ENCODE data around the gene HIP1.

DNA sequence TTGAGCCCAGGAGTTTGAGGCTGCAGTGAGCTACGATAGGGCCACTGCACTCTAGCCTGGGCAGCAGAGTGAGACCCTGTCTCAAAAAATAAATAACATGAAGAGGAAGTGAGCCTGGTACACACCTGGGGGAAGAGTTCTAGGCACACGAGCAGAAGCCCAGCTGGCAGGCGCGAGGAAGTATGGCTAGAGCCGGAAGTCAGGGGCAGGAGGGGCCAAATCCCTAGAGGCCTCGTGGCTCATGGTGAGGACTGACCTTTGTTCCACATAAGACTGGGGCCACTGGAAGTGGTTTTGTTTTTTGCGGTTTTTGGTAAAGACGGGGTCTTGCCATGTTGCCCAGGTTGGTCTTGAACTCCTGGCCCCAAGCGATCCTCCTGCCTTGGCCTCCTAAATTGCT, 117.6 kb downstream of the HIP1 start:
- TF ChIP-seq, protein P1, sequence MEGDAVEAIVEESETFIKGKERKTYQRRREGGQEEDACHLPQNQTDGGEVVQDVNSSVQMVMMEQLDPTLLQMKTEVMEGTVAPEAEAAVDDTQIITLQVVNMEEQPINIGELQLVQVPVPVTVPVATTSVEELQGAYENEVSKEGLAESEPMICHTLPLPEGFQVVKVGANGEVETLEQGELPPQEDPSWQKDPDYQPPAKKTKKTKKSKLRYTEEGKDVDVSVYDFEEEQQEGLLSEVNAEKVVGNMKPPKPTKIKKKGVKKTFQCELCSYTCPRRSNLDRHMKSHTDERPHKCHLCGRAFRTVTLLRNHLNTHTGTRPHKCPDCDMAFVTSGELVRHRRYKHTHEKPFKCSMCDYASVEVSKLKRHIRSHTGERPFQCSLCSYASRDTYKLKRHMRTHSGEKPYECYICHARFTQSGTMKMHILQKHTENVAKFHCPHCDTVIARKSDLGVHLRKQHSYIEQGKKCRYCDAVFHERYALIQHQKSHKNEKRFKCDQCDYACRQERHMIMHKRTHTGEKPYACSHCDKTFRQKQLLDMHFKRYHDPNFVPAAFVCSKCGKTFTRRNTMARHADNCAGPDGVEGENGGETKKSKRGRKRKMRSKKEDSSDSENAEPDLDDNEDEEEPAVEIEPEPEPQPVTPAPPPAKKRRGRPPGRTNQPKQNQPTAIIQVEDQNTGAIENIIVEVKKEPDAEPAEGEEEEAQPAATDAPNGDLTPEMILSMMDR (IDR thresholded peaks at IDR 0.05) = no peak
- no peak for TF ChIP-seq POLR2A (IDR thresholded peaks at IDR 0.05)

Data from esophagus squamous epithelium (tissue), 4 donors.